Right ventricle myocardium inferior (tissue), 1 donor: ENCODE measurements around the gene KCNH4. TPM values are rescaled to one million over a fixed set of nuclear protein-coding genes. Genes with fewer than 3 reads are reported as not detected.

Source experiments
- ATAC-seq: fragments of 200-7000 bp; cut with Tn5 transposase; one replicate; pipeline ENCODE4 v1.9.1; 2020; ENCODE audit warnings: mild to moderate bottlenecking, moderate library complexity
- DNase-seq: peaks from one replicate; pipeline ENCODE4 v3.0.0; 2021; ENCODE audit errors: missing footprints
- intact Hi-C: fragments of 100-400 bp; cut with DNase I; formaldehyde crosslinking; loops from one replicate; pipeline ENCODE4 v1.11.0; 2022
- total RNA-seq: library from RNA; stranded (reverse); fragmentation: NEBNext Ultra II Directional; extraction: Animal tissue kit (Norgen Biotek cat#: 25700); gene quantifications from one replicate; pipeline ENCODE4 v1.2.1, GENCODE V29; 2021
- donor health status: DM: no; HTN: yes; CAD: no; lungs with severe emphysema.

KCNH4 gene
- total RNA-seq, 1 donor from 2014 or later, result 0.24 TPM

GRCh38 chr17:42112552-42113176, 68.3 kb downstream of the KCNH4 start, which contains the start of gene DHX58:
Gene DHX58, minus strand, starts transcription at chr17:42112714. Its CDS starts 822 bp downstream, at chr17:42111892.
- intact Hi-C loops, result no loop called here
- peak; percentile 83 for DNase-seq
- peak; percentile 86 for ATAC-seq

GRCh38 chr17:42111871-42112551, 68.9 kb downstream of the KCNH4 start:
- ATAC-seq (peak; percentile 51), DNase-seq (no peak)
- intact Hi-C loops, result no loop called here

- intact Hi-C loops, result no loop called here
- DNase-seq, result no peak
These were observed 69.7 kb downstream of the KCNH4 start for GRCh38 chr17:42111265-42111636.

GRCh38 chr17:42110301-42111264, 70.4 kb downstream of the KCNH4 start:
- DNase-seq, result no peak
- no peak for ATAC-seq
- intact Hi-C loops, result no loop called here

More at GRCh38 chr17:42111265-42111636, 69.7 kb downstream of the KCNH4 start:
- ATAC-seq, result no peak

- intact Hi-C loops, result no loop called here
- no peak for DNase-seq
- no peak for ATAC-seq
These were observed 71.9 kb downstream of the KCNH4 start for GRCh38 chr17:42109086-42109485.

- intact Hi-C loops, result no loop called here
- ATAC-seq, result peak; percentile 71
- DNase-seq, result peak; percentile 88
These were observed 73.1 kb downstream of the KCNH4 start for GRCh38 chr17:42107597-42108576.

- intact Hi-C loops, result no loop called here
- DNase-seq, result no peak
- no peak for ATAC-seq
These were observed 73.8 kb downstream of the KCNH4 start for GRCh38 chr17:42107124-42107523.

Other genes with a start within 250 kb of the KCNH4 start
- 28.2 TPM for gene CNP, start 214.3 kb downstream of the KCNH4 start, total RNA-seq
- gene DNAJC7, start 163.7 kb downstream of the KCNH4 start, total RNA-seq, result 79.0 TPM
- gene NKIRAS2, start 161.1 kb downstream of the KCNH4 start, total RNA-seq, result 47.1 TPM
- 0.73 TPM for gene C17orf113, start 130.5 kb downstream of the KCNH4 start, total RNA-seq
- gene ZNF385C, start 82.7 kb downstream of the KCNH4 start, total RNA-seq, result 0.11 TPM
- 5.0 TPM for gene DHX58, start 68.4 kb downstream of the KCNH4 start, total RNA-seq
- gene KAT2A, start 59.8 kb downstream of the KCNH4 start, total RNA-seq, result 22.0 TPM
- gene HSPB9, start 58.3 kb downstream of the KCNH4 start, total RNA-seq, result 0.11 TPM
- gene RAB5C, start 26.2 kb downstream of the KCNH4 start, total RNA-seq, result 45.6 TPM
- not detected for gene HCRT, start 4.3 kb upstream of the KCNH4 start, total RNA-seq
- gene GHDC, start 13.4 kb upstream of the KCNH4 start, total RNA-seq, result 7.1 TPM
- gene STAT5B, start 95.2 kb upstream of the KCNH4 start, total RNA-seq, result 32.9 TPM
- gene STAT5A, start 107.4 kb upstream of the KCNH4 start, total RNA-seq, result 14.6 TPM
- gene STAT3, start 207.3 kb upstream of the KCNH4 start, total RNA-seq, result 183 TPM
- gene CAVIN1, start 242.1 kb upstream of the KCNH4 start, total RNA-seq, result 240 TPM